Nephron (organoid): ENCODE results near the gene C1orf159.

Experiments
- H3K27ac Mint-ChIP-seq, 3 experiments: 2 replicates each; pipeline ENCODE4 v1.8.0; 2020; ENCODE audit warnings: mixed read lengths in 3 of 3, mild to moderate bottlenecking in 2 of 3, moderate library complexity in 1 of 3
- H3K27me3 Mint-ChIP-seq: 2 replicates; pipeline ENCODE4 v1.8.0; 2021; ENCODE audit warnings: low read depth, mild to moderate bottlenecking, moderate library complexity, mixed read lengths
- H3K36me3 Mint-ChIP-seq: 2 replicates; pipeline ENCODE4 v1.8.0; 2020; ENCODE audit warnings: low read depth, mixed read lengths
- H3K4me1 Mint-ChIP-seq: 2 replicates; pipeline ENCODE4 v1.8.0; 2020; ENCODE audit warnings: mixed read lengths
- H3K4me3 Mint-ChIP-seq, 3 experiments: 2 replicates each; pipeline ENCODE4 v1.8.0; 2020; ENCODE audit warnings: mild to moderate bottlenecking in 3 of 3, mixed read lengths in 3 of 3, moderate library complexity in 2 of 3
- H3K9me3 Mint-ChIP-seq: 2 replicates; pipeline ENCODE4 v1.8.0; 2020; ENCODE audit warnings: mixed read lengths
- TF ChIP-seq, protein P1 (sequence below), 3 experiments: fragments of 200-600 bp; sonication (generic); IDR thresholded peaks; one replicate each; pipeline ENCODE4 v1.5.0; 2021; ENCODE audit warnings: antibody characterized with exemption in 3 of 3; ENCODE audit not compliant: unreplicated experiment in 3 of 3

C1orf159 gene

DNA sequence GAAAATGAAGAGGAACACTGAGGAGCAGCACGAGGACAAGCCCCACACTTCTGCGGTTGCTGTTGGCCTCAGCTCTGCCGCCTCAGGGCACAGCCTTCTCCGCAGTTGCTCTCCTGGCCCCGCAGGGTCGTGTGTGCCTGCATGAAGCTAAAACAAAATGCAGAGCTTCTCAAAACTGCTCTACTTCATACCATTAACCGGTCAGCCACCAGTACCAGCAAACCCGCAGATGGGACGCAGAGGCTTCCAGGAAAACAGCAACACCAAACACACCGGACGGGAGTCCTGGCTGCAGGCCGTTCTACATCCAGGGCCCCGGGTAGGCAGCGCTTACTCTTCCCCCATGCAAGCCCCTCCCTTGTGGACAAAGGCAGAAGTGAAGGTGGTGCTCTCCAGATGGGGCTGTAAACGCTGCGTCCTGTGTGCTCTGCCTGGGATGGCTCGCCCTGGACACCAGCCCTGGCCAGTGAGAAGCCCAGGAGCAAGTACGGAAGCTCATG lies 7.1 kb upstream of the C1orf159 start:
- Mint-ChIP-seq H3K9me3 (no peaks in the 10 kb centered on the region), H3K27me3 (peaks cover 46% of the 10 kb centered on the region), H3K27ac (no peak overlapping the region), H3K4me1 (peaks cover 12% of the 10 kb centered on the region), H3K36me3 (peaks cover 4% of the 10 kb centered on the region), H3K4me3 (no peak overlapping the region)
- TF ChIP-seq, protein P1, sequence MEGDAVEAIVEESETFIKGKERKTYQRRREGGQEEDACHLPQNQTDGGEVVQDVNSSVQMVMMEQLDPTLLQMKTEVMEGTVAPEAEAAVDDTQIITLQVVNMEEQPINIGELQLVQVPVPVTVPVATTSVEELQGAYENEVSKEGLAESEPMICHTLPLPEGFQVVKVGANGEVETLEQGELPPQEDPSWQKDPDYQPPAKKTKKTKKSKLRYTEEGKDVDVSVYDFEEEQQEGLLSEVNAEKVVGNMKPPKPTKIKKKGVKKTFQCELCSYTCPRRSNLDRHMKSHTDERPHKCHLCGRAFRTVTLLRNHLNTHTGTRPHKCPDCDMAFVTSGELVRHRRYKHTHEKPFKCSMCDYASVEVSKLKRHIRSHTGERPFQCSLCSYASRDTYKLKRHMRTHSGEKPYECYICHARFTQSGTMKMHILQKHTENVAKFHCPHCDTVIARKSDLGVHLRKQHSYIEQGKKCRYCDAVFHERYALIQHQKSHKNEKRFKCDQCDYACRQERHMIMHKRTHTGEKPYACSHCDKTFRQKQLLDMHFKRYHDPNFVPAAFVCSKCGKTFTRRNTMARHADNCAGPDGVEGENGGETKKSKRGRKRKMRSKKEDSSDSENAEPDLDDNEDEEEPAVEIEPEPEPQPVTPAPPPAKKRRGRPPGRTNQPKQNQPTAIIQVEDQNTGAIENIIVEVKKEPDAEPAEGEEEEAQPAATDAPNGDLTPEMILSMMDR (IDR thresholded peaks at IDR 0.05; ENCODE audit: unreplicated experiment in 3 of 3) = no peak

DNA sequence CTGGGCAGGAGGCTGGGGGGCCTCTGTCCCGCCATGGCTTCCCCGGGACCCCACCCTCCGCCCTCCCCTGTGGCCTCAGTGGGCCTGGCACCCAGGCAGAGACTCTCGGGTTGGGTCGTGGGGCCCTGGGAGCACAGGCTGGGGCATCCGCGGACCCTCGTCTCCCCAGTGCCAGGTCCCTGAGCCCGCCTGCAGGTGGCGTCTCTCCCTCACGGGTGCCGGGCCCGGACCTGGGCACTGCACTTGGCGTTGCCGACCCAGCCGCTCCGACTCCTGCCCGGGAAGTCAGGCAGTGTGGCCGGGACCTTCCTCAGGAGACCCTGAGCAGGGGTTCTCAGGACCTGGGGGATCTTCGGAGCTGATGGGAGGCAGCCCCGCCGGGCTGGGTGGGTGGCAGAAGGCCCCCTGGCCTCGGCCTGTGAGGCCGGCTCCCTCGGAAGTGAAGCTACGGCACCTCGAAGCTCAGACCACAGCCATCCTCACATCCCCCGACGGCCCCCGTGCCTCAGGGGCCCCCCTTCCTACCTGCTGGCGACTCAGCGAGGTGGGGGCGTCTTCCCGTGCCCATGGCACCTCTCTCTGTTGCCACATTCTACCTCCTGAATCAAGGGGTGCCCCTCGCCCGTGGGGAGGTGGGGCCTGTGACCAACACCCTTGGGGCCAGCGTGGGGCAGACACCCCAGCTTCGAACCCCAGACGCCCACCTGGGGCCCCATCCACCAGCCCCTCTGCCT lies 6.4 kb upstream of the C1orf159 start:
- peaks cover 11% of the 10 kb centered on the region for H3K4me1 Mint-ChIP-seq

DNA sequence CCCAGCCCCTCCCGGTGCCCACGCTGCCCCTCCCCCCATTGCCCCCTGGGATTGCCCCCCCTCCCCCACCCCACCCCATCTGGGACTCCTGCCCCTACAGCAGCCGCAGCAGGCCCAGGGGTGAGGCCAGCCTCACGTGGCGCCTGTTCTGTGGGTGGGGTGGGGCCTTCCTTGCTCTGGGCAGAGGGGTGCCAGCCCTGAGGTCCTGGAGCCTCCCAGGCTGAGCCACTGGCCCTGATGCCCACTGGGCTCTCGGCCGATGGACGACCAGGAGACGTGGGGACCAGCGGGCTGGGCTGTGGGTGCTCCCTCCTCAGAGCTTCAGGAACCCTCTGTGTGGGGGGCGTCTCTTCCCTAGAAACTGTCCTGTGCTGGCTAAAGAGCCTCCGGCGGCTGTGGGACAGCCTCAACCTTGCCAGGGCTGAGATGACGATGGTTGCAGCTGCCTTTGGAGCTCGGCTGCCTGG lies 5.8 kb upstream of the C1orf159 start:
- H3K4me1 Mint-ChIP-seq = peaks cover 7% of the 10 kb centered on the region
- H3K27me3 Mint-ChIP-seq = peaks cover 53% of the 10 kb centered on the region
- H3K4me3 Mint-ChIP-seq = no peak overlapping the region
- no peaks in the 10 kb centered on the region for H3K9me3 Mint-ChIP-seq
- TF ChIP-seq, protein P1 (IDR thresholded peaks at IDR 0.05; ENCODE audit: unreplicated experiment in 3 of 3) = no peak
- H3K36me3 Mint-ChIP-seq = peaks cover 4% of the 10 kb centered on the region
- H3K27ac Mint-ChIP-seq = no peak overlapping the region

More for the DNA sequence above, 6.4 kb upstream of the C1orf159 start:
- Mint-ChIP-seq H3K4me3 (no peak overlapping the region), H3K36me3 (peaks cover 4% of the 10 kb centered on the region), H3K27me3 (peaks cover 49% of the 10 kb centered on the region), H3K9me3 (no peaks in the 10 kb centered on the region), H3K27ac (no peak overlapping the region)
- TF ChIP-seq, protein P1 (IDR thresholded peaks at IDR 0.05; ENCODE audit: unreplicated experiment in 3 of 3) = peak; percentile 92 to 94 (median 93)

DNA sequence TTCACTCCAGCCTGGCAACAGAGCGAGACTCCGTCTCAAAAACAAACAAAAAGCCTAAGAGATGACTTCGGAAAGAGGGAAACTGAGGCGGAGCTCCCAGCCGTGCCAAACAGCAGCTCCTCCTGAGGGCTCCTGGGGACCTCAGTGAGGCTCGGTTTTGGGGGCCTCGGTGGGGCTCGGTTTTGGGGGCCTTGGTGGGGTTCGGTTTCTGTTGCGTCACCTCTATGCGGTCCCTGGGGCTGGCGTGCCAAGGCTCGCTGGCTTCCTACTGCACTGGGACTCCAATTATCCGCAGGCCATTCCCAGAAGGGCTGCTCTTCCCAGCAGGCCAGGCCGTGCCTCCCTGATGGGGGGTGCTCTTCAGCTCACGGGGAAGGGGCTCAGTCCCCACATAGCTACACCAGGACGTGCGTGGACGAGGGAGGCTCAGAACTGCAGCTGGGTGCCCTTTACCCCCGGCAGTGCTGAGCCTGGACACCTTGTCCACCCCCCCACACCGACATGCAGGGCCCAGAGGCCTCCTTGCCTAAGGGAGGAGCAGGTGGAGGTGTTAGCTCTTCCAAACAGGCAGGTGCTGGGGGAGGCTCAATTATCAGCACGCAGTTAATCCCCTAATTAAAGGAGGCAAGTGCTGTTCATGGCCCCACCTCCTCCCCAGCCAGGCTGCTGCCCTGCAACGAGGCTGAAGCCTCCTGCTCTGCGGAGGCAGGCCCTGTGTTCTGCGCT lies 5.1 kb upstream of the C1orf159 start:
- Mint-ChIP-seq H3K4me1 (peaks cover 7% of the 10 kb centered on the region), H3K27me3 (peaks cover 56% of the 10 kb centered on the region), H3K4me3 (no peak overlapping the region), H3K36me3 (peaks cover 4% of the 10 kb centered on the region), H3K27ac (no peak overlapping the region), H3K9me3 (no peaks in the 10 kb centered on the region)
- TF ChIP-seq, protein P1 (IDR thresholded peaks at IDR 0.05; ENCODE audit: unreplicated experiment in 3 of 3) = no peak

DNA sequence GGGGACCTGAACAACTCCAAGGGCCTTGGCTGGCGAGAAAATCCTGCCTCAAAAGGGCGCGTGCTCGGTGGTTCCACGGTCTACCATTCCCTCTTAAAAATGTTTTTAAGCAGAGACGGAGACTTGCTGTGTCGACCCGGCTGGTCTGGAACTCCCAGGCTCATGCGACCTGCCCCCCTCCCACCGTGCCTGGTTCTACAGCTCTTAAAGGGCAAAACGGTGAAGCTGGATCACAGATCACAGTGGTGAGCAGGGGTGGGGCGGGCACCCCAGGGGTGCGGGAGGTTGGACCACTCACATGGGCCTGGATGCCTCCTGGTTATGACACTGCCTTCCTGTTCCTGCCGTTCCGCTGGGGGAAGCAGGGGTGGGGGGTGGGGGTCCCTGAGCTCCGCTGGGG lies 4.2 kb upstream of the C1orf159 start:
- H3K4me3 Mint-ChIP-seq = no peak overlapping the region
- TF ChIP-seq, protein P1 (IDR thresholded peaks at IDR 0.05; ENCODE audit: unreplicated experiment in 3 of 3) = no peak
- H3K36me3 Mint-ChIP-seq = peaks cover 7% of the 10 kb centered on the region
- H3K27me3 Mint-ChIP-seq = peaks cover 53% of the 10 kb centered on the region
- no peak overlapping the region for H3K27ac Mint-ChIP-seq
- no peaks in the 10 kb centered on the region for H3K9me3 Mint-ChIP-seq
- peaks cover 8% of the 10 kb centered on the region for H3K4me1 Mint-ChIP-seq
